Body of pancreas (tissue), 4 donors: Measurements from ENCODE around the gene CIB2. TPM values are rescaled to one million over a fixed set of nuclear protein-coding genes. Genes with fewer than 3 reads are reported as not detected.
A peak's percentile ranks its signal among the peaks of the same experiment; 100 is the strongest.

Source experiments
- ATAC-seq: fragments of 150-250 bp; one replicate; pipeline ENCODE4 v1.9.1; 2016
- DNase-seq, 4 donors: peaks; one replicate each; pipeline ENCODE4 v3.0.0-alpha.2; 2019
- H3K27ac ChIP-seq, 4 donors: fragments of 200-600 bp; sonication (generic); 1 replicate in 3 of 4; 2 replicates in 1 of 4; pipeline versions ENCODE4 v1.5.1 to v1.6.1; 2016 to 2019; ENCODE audit warnings: mild to moderate bottlenecking in 1 of 4, mixed read lengths in 1 of 4, moderate library complexity in 1 of 4
- H3K27me3 ChIP-seq, 2 donors: fragments of 200-600 bp; sonication (generic); one replicate each; pipeline ENCODE4 v1.6.0; 2016; ENCODE audit warnings: mild to moderate bottlenecking in 1 of 2
- H3K36me3 ChIP-seq, 2 donors: fragments of 200-600 bp; sonication (generic); replicated peaks in 1 of 2; 2 replicates each; pipeline ENCODE4 v1.5.1; 2016; ENCODE audit warnings: low read depth in 2 of 2; ENCODE audit not compliant: insufficient read depth in 1 of 2
- H3K4me1 ChIP-seq: fragments of 200-600 bp; sonication (generic); one replicate; pipeline ENCODE4 v1.6.0; 2016
- H3K4me3 ChIP-seq, 2 donors: fragments of 200-600 bp; sonication (generic); 1 replicate in 1 of 2; 2 replicates in 1 of 2; pipeline ENCODE4 v1.5.1; 2016 to 2019
- H3K9me3 ChIP-seq, 3 donors: fragments of 200-600 bp; sonication (generic); 1 replicate in 2 of 3; 2 replicates in 1 of 3; pipeline ENCODE4 v1.5.1; 2016
- POLR2A ChIP-seq, 3 donors: fragments of 450-650 bp; IDR thresholded peaks; one replicate each; pipeline ENCODE4 v1.6.1; 2016; ENCODE audit warnings: antibody characterized with exemption in 3 of 3, mild to moderate bottlenecking in 2 of 3
- WGBS, 2 donors: methylation state at CpG; one replicate each; pipeline ENCODE4 v1.1.5; 2017; 5-methylcytosine and 5-hydroxymethylcytosine counted together
- intact Hi-C: fragments of 100-400 bp; cut with DNase I; formaldehyde crosslinking; loops from one replicate; pipeline ENCODE4 v1.15.1; 2023
- total RNA-seq, 2 donors: library from RNA; depleted of rRNA; stranded (reverse); fragments of >200 nt; gene quantifications; one replicate each; pipeline ENCODE4 v1.1.0, GENCODE V29; 2016
- TF ChIP-seq, protein P1 (sequence below), 7 experiments: fragments of 450-650 bp in 4 of 7; fragments of 200-600 bp in 3 of 7; sonication (generic) in 3 of 7; IDR thresholded peaks; one replicate each; pipeline ENCODE4 v1.5.1; 2016 to 2019; ENCODE audit warnings: antibody characterized with exemption in 7 of 7

CIB2 gene
- 1 to 10 TPM; 3.4 to 6.9 TPM for total RNA-seq

GRCh38 chr15:78131295-78132061 lies at the start of gene CIB2:
Gene CIB2 (minus strand): TSS chr15:78131445. CDS start chr15:78131215, 230 bp downstream.
- ATAC-seq (peak; percentile 94), DNase-seq (peak; percentile 65 to 80 (median 74))
- TF ChIP-seq POLR2A (IDR thresholded peaks at IDR 0.05), result peak; percentile 38 to 69 (median 68)
- TF ChIP-seq, protein P1, sequence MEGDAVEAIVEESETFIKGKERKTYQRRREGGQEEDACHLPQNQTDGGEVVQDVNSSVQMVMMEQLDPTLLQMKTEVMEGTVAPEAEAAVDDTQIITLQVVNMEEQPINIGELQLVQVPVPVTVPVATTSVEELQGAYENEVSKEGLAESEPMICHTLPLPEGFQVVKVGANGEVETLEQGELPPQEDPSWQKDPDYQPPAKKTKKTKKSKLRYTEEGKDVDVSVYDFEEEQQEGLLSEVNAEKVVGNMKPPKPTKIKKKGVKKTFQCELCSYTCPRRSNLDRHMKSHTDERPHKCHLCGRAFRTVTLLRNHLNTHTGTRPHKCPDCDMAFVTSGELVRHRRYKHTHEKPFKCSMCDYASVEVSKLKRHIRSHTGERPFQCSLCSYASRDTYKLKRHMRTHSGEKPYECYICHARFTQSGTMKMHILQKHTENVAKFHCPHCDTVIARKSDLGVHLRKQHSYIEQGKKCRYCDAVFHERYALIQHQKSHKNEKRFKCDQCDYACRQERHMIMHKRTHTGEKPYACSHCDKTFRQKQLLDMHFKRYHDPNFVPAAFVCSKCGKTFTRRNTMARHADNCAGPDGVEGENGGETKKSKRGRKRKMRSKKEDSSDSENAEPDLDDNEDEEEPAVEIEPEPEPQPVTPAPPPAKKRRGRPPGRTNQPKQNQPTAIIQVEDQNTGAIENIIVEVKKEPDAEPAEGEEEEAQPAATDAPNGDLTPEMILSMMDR (IDR thresholded peaks at IDR 0.05), result peak; percentile 53 to 92 (median 67)
- Histone ChIP-seq H3K9me3 (no peaks in the 10 kb centered on the region), H3K36me3 (no peaks in the 10 kb centered on the region), H3K4me3 (peak within 1 kb of the TSS; percentile 60 to 63), H3K27ac (peak within 1 kb of the TSS; percentile 56 to 77 (median 70)), H3K4me1 (peaks cover 14% of the 10 kb centered on the region), H3K27me3 (no peaks in the 10 kb centered on the region)
- intact Hi-C loops, result no loop called here
- 0 to 4% methylated on average over 2 to 73 of the region's 79 CpGs for WGBS, 2 donors

GRCh38 chr15:78179906-78180305 lies 48.7 kb upstream of the CIB2 start:
- H3K27me3 ChIP-seq, result no peaks in the 10 kb centered on the region
- TF ChIP-seq, protein P1 (IDR thresholded peaks at IDR 0.05), result no peak
- no peak for TF ChIP-seq POLR2A (IDR thresholded peaks at IDR 0.05)
- no peaks in the 10 kb centered on the region for H3K9me3 ChIP-seq
- H3K4me3 ChIP-seq, result no peak overlapping the region
- no peak for ATAC-seq
- 73 to 82% methylated on average over 5 of the region's 5 CpGs for WGBS, 2 donors
- H3K4me1 ChIP-seq, result no peaks in the 10 kb centered on the region
- H3K27ac ChIP-seq, result no peak overlapping the region
- no peak for DNase-seq
- no peaks in the 10 kb centered on the region for H3K36me3 ChIP-seq
- intact Hi-C loops, result loop anchor here (5.0 kb wide), 1 partner anchor 62 kb away; no protein-coding TSS in a partner anchor

GRCh38 chr15:78179286-78179840 lies 48.1 kb upstream of the CIB2 start:
- no peaks in the 10 kb centered on the region for H3K4me1 ChIP-seq
- ATAC-seq (no peak), DNase-seq (no peak)
- 81 to 89% methylated on average over 8 to 11 of the region's 12 CpGs for WGBS, 2 donors
- no peak overlapping the region for H3K27ac ChIP-seq
- intact Hi-C loops, result loop anchor here (5.0 kb wide), 1 partner anchor 63 kb away; no protein-coding TSS in a partner anchor
- H3K4me3 ChIP-seq, result no peak overlapping the region
- H3K9me3 ChIP-seq, result no peaks in the 10 kb centered on the region
- no peaks in the 10 kb centered on the region for H3K27me3 ChIP-seq
- TF ChIP-seq, protein P1 (IDR thresholded peaks at IDR 0.05), result no peak
- no peak for TF ChIP-seq POLR2A (IDR thresholded peaks at IDR 0.05)
- no peaks in the 10 kb centered on the region for H3K36me3 ChIP-seq

DNA sequence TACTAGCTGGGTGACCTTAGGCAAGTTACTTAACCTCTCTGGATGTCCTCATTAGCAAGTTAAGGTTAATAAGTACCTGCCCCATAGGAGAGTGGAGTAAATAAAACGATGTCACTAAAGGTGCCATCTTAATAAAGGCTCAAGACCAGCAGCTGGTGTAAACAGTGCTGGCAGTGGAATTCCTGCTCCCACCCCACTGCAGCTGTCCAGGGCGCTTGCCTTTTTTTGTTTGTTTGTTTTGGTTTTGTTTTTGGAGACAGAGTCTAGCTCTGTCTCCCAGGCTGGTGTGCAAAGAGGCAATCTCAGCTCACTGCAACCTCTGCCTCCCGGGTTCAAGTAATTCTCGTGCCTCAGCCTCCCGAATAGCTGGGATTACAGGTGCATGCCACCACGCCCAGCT lies 46.8 kb upstream of the CIB2 start:
- 80 to 82% methylated on average over 6 of the region's 6 CpGs for WGBS, 2 donors
- H3K4me1 ChIP-seq, result no peaks in the 10 kb centered on the region
- H3K9me3 ChIP-seq, result no peaks in the 10 kb centered on the region
- no peaks in the 10 kb centered on the region for H3K27me3 ChIP-seq
- no peaks in the 10 kb centered on the region for H3K36me3 ChIP-seq
- no peak overlapping the region for H3K27ac ChIP-seq
- no peak for ATAC-seq
- no peak for DNase-seq
- H3K4me3 ChIP-seq, result no peak overlapping the region
- intact Hi-C loops, result loop anchor here (5.0 kb wide), 1 partner anchor 64 kb away; no protein-coding TSS in a partner anchor
- TF ChIP-seq, protein P1 (IDR thresholded peaks at IDR 0.05), result no peak
- TF ChIP-seq POLR2A (IDR thresholded peaks at IDR 0.05), result no peak
